ENCODE results near the gene C1S. TPM values are rescaled to one million over a fixed set of nuclear protein-coding genes. Genes with fewer than 3 reads are reported as not detected.

The C1S gene
- total RNA-seq: 8.1 TPM

GRCh38 chr12:7060353-7060954, at the start of gene C1S:
Gene C1S (plus strand): TSS chr12:7060718. CDS start chr12:7061913, 1,195 bp downstream.

GRCh38 chr12:7018350-7019042, 42.0 kb upstream of the C1S start, which contains the start of gene LPCAT3:
Gene LPCAT3 (minus strand): TSS chr12:7018476. CDS start chr12:7018424, 52 bp downstream.

DNA sequence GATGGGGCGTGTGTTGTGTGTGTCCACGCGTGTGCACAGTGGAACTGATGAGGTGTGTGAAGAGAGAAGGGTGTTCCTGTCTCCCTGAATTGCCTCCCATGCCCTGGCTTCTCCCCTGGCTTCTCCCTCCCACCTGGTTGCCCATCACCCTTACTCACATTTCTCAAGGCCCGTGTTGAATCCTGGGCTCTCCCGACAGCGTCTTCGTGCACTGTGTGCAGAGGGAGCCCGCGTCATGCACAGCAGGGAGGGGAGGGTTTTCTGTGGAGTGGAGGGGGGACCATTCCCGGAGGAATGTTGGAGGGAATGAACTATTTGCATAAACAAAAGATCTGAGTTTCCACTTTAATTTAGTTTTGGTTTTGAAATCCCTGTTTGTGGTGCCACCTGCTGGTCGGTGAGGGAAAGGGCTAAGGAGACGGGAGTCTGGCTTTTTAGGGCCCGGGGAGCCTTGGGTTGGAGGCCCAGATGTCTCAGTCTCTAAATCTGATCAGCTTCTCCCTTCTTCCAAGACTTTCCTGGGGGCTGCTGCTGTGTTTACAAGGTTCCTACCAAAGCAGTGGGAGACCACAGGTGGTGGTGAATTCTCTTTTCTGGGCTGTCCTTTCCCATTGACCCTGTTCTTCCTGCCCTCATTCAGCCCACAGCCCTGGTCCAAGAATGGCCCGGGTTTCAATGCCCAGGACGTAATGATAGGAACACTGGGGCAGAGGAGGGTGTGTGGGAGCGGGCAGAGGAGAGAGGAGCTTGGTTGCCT, 31.9 kb downstream of the C1S start, which contains the start of gene C1R:
Gene C1R, minus strand, starts transcription at position 217 of the 757 bp plus-strand sequence. Its CDS starts 57 bp downstream, at position 160.

DNA sequence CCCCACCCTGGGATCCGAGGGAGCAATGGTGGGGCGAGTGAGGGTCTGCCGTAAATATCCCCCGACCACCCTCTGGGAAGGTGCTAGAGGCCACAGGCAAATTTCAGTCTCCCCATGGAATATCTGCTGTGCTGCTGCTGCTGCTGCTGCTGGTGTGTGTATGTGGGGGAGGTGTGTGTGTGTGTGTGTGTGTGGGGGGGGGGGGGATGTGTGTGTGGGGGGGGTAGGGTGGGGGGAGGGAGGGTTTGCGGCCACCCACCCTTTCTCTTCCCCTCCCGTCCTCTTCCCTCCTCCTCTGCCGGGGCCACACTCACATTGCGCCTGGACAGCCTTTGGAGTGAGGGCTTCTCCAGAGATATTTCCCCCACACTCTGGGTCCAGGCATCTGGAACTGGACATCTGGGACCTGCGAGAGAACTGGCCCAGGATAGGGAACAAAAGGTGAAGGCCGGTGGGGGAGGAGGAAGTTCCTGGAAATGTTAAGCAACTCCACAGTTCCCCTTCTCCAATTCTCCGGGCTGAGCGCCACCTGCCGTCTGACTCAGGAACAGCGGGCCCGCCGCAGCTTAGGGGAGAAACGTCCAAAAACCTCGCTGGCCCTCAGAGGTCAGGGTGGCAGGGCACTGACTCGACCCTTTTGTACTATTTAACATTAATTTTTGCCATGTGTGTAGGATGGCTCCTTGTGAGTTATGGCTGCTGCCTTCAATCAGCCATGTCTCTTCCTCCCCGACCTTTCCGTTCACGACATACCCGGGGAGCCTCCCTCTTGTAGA, 48.5 kb downstream of the C1S start, which contains the start of gene C1RL:
Gene C1RL, minus strand, starts transcription at position 419 of the 776 bp plus-strand sequence. Its CDS starts 34 bp downstream, at position 385.

Small RNAs within 50 kb of the gene (small RNA-seq; reads per million reads assigned to genes)
- not detected for gene AC006512.1 (ENCODE audit: low replicate concordance)
- gene RNU6-485P (ENCODE audit: low replicate concordance): not detected

Other genes with a start within 250 kb of the C1S start
- gene GPR162, start 238.9 kb upstream of the C1S start, total RNA-seq: 57.0 TPM
- gene P3H3, start 232.3 kb upstream of the C1S start, total RNA-seq: 25.7 TPM
- gene GNB3, start 219.8 kb upstream of the C1S start, total RNA-seq: 5.9 TPM
- 4.1 TPM for gene CDCA3, start 209.4 kb upstream of the C1S start, total RNA-seq
- 64.8 TPM for gene USP5, start 208.6 kb upstream of the C1S start, total RNA-seq
- gene TPI1, start 193.2 kb upstream of the C1S start, total RNA-seq: 181 TPM
- 2.8 TPM for gene SPSB2, start 187.4 kb upstream of the C1S start, total RNA-seq
- 8.5 TPM for gene LRRC23, start 155.9 kb upstream of the C1S start, total RNA-seq
- gene ENO2, start 146.1 kb upstream of the C1S start, total RNA-seq: 146 TPM
- gene ATN1, start 132.8 kb upstream of the C1S start, total RNA-seq: 22.5 TPM
- gene RNU7-1, start 116.9 kb upstream of the C1S start, total RNA-seq: not detected
- 295 TPM for gene C12orf57, start 116.7 kb upstream of the C1S start, total RNA-seq
- 3.4 TPM for gene PTPN6, start 109.4 kb upstream of the C1S start, total RNA-seq
- gene PHB2, start 90.1 kb upstream of the C1S start, total RNA-seq: 104 TPM
- gene EMG1, start 89.8 kb upstream of the C1S start, total RNA-seq: 39.4 TPM
- gene LPCAT3, start 42.2 kb upstream of the C1S start, total RNA-seq: 15.0 TPM
- gene C1R, start 31.7 kb downstream of the C1S start, total RNA-seq: 1.6 TPM
- 5.9 TPM for gene C1RL, start 48.5 kb downstream of the C1S start, total RNA-seq
- gene RBP5, start 68.2 kb downstream of the C1S start, total RNA-seq: not detected
- gene CLSTN3, start 69.7 kb downstream of the C1S start, total RNA-seq: 79.2 TPM
- 62.9 TPM for gene PEX5, start 129.0 kb downstream of the C1S start, total RNA-seq
- gene ACSM4, start 243.4 kb downstream of the C1S start, total RNA-seq: not detected

Measured in parietal lobe (tissue), 2 donors.